SK-N-SH (cell line): ENCODE results near the gene GSE1. TPM values are rescaled to one million over a fixed set of nuclear protein-coding genes. Genes with fewer than 3 reads are reported as not detected.

Source experiments
- CTCF ChIA-PET: fragments of 300-600, 350-600 bp; formaldehyde crosslinking; extraction: SDS; loops from one replicate; lab custom pipeline; 2021; lab: Yijun Ruan, JAX
- POLR2A ChIA-PET: fragments of 350-600 bp; sonication (Branson Sonifier 250); formaldehyde crosslinking; extraction: SDS; loops from one replicate; lab custom pipeline; 2020; ENCODE audit warnings: antibody characterized with exemption, inconsistent platforms; lab: Yijun Ruan, JAX
- DNase-seq: peaks from one replicate; pipeline ENCODE4 v3.0.0; 2012
- H2AFZ ChIP-seq: fragments of 200-600 bp; sonication (generic); 2 replicates; pipeline ENCODE4 v1.8.1; 2016; ENCODE audit warnings: antibody characterized with exemption, mild to moderate bottlenecking, low read depth
- H3F3A ChIP-seq: fragments of 200-600 bp; sonication (generic); replicated peaks from 2 replicates; pipeline ENCODE3; 2016; ENCODE audit warnings: antibody characterized with exemption, mild to moderate bottlenecking; ENCODE audit not compliant: insufficient read depth
- H3K27ac ChIP-seq, 2 experiments: fragments of 200-500 bp in 1 of 2; fragments of 200-600 bp in 1 of 2; sonication (Bioruptor generic) in 1 of 2; sonication (generic), shearing (Covaris generic) in 1 of 2; 2 replicates each; pipeline versions ENCODE4 v1.5.1 to v1.6.1; 2014 to 2016; ENCODE audit warnings: low read depth in 2 of 2, inconsistent platforms in 1 of 2, low read length in 1 of 2, mild to moderate bottlenecking in 1 of 2, mixed read lengths in 1 of 2
- H3K27me3 ChIP-seq: fragments of 200-600 bp; sonication (generic), shearing (Covaris generic); 2 replicates; pipeline ENCODE4 v1.6.1; 2016; ENCODE audit warnings: mixed run types; ENCODE audit not compliant: insufficient read depth
- H3K36me3 ChIP-seq, 2 experiments: fragments of 200-500 bp in 1 of 2; fragments of 200-600 bp in 1 of 2; sonication (Bioruptor generic) in 1 of 2; sonication (generic) in 1 of 2; replicated peaks in 1 of 2; 2 replicates each; pipeline versions ENCODE3 to v1.5.1; 2014 to 2016; ENCODE audit warnings: low read length in 1 of 2, mild to moderate bottlenecking in 1 of 2; ENCODE audit not compliant: insufficient read depth in 2 of 2, control insufficient read depth in 1 of 2
- H3K4me1 ChIP-seq, 2 experiments: fragments of 200-500 bp in 1 of 2; fragments of 200-600 bp in 1 of 2; sonication (Bioruptor generic) in 1 of 2; sonication (generic), shearing (Covaris generic) in 1 of 2; 2 replicates each; pipeline versions ENCODE4 v1.5.1 to v1.6.1; 2014 to 2016; ENCODE audit warnings: low read depth in 1 of 2, low read length in 1 of 2, mixed run types in 1 of 2; ENCODE audit not compliant: insufficient read depth in 2 of 2, control insufficient read depth in 1 of 2
- H3K4me2 ChIP-seq: fragments of 200-600 bp; sonication (generic), shearing (Covaris generic); 2 replicates; pipeline ENCODE4 v1.6.1; 2017; ENCODE audit warnings: mixed run types
- H3K4me3 ChIP-seq, 2 experiments: fragments of 200-500 bp in 1 of 2; fragments of 200-600 bp in 1 of 2; sonication (Bioruptor generic) in 1 of 2; sonication (generic), shearing (Covaris generic) in 1 of 2; 2 replicates each; pipeline versions ENCODE4 v1.5.1 to v1.8.1; 2014 to 2016; ENCODE audit warnings: low read depth in 2 of 2, inconsistent platforms in 1 of 2, low read length in 1 of 2, mild to moderate bottlenecking in 1 of 2, mixed read lengths in 1 of 2, moderate library complexity in 1 of 2
- H3K79me2 ChIP-seq: fragments of 200-600 bp; sonication (generic); 2 replicates; pipeline ENCODE4 v1.8.1; 2017; ENCODE audit warnings: mild to moderate bottlenecking; ENCODE audit not compliant: insufficient read depth
- H3K9ac ChIP-seq: fragments of 200-600 bp; sonication (generic); 2 replicates; pipeline ENCODE4 v1.6.1; 2017; ENCODE audit warnings: mixed run types
- H3K9me2 ChIP-seq: fragments of 200-600 bp; sonication (generic); 2 replicates; pipeline ENCODE4 v1.6.1; 2017; ENCODE audit warnings: mixed run types
- H3K9me3 ChIP-seq: fragments of 200-600 bp; sonication (generic); 2 replicates; pipeline ENCODE4 v1.6.1; 2017; ENCODE audit warnings: mixed run types, mild to moderate bottlenecking, moderate library complexity
- H4K20me1 ChIP-seq: fragments of 200-600 bp; sonication (generic); 2 replicates; pipeline ENCODE4 v1.6.1; 2017; ENCODE audit warnings: mild to moderate bottlenecking, mixed run types; ENCODE audit not compliant: insufficient read depth
- FOSL2 ChIP-seq: IDR thresholded peaks from 2 replicates; pipeline ENCODE4 v1.4.0; 2012; ENCODE audit warnings: low read depth, mild to moderate bottlenecking, moderate library complexity, borderline replicate concordance
- FOXM1 ChIP-seq: IDR thresholded peaks from 2 replicates; pipeline ENCODE4 v1.4.0; 2012; ENCODE audit warnings: low read depth, mild to moderate bottlenecking
- NFIC ChIP-seq: IDR thresholded peaks from 2 replicates; pipeline ENCODE4 v1.4.0; 2012; ENCODE audit warnings: borderline replicate concordance
- POLR2AphosphoS5 ChIP-seq: IDR thresholded peaks from 2 replicates; pipeline ENCODE4 v1.6.1; 2012; ENCODE audit warnings: low read depth, low read length
- RFX5 ChIP-seq: IDR thresholded peaks from 2 replicates; pipeline ENCODE4 v1.6.1; 2012; ENCODE audit warnings: mild to moderate bottlenecking, improper control_type of control experiment, low read length
- SIN3A ChIP-seq: IDR thresholded peaks from 2 replicates; pipeline ENCODE4 v1.6.1; 2012; ENCODE audit warnings: low read depth, mild to moderate bottlenecking, low read length, moderate library complexity, borderline replicate concordance
- SMC3 ChIP-seq: IDR thresholded peaks from 2 replicates; pipeline ENCODE4 v1.6.1; 2012; ENCODE audit warnings: low read depth, low read length, improper control_type of control experiment
- TAF1 ChIP-seq: IDR thresholded peaks from 2 replicates; pipeline ENCODE4 v1.6.1; 2012; ENCODE audit warnings: low read depth, mild to moderate bottlenecking, low read length, moderate library complexity, borderline replicate concordance
- TCF12 ChIP-seq: IDR thresholded peaks from 2 replicates; pipeline ENCODE4 v1.4.0; 2012
- TEAD4 ChIP-seq: IDR thresholded peaks from 2 replicates; pipeline ENCODE4 v1.4.0; 2012; ENCODE audit warnings: mild to moderate bottlenecking, borderline replicate concordance; ENCODE audit not compliant: insufficient read depth
- WGBS: methylation state at CpG from one replicate; pipeline ENCODE4 v1.1.6; 2017; ENCODE audit warnings: low lambda C conversion rate; 5-methylcytosine and 5-hydroxymethylcytosine counted together
- polyA plus RNA-seq, 3 experiments: library from polyadenylated mRNA; depleted of rRNA; stranded (reverse); fragments of >200 nt; gene quantifications; 2 replicates each; pipeline ENCODE4 v1.2.3, GENCODE V29; 2012
- TF ChIP-seq, protein P1 (sequence below): IDR thresholded peaks from 2 replicates; pipeline ENCODE4 v1.6.1; 2012; ENCODE audit warnings: mild to moderate bottlenecking, low read depth, low read length, moderate library complexity
- TF ChIP-seq, protein P2 (sequence below): fragments of 150-350 bp; IDR thresholded peaks from 2 replicates; pipeline ENCODE4 v1.6.1; 2016; ENCODE audit warnings: mild to moderate bottlenecking, low read depth, low read length
- TF ChIP-seq, protein P3 (sequence below): IDR thresholded peaks from 2 replicates; pipeline ENCODE4; 2012
- TF ChIP-seq, protein P4 (sequence below): fragments of 150-350 bp; IDR thresholded peaks from 2 replicates; pipeline ENCODE4 v1.6.1; 2017; ENCODE audit warnings: antibody characterized with exemption, low read length, low read depth, borderline replicate concordance
- TF ChIP-seq, protein P5 (sequence below): IDR thresholded peaks from 2 replicates; pipeline ENCODE4 v1.4.0; 2012; ENCODE audit warnings: low read depth, borderline replicate concordance

The GSE1 gene
- polyA plus RNA-seq, 1 of the 3 experiments (the other 2 are of a cell fraction) = 26.5 TPM

DNA sequence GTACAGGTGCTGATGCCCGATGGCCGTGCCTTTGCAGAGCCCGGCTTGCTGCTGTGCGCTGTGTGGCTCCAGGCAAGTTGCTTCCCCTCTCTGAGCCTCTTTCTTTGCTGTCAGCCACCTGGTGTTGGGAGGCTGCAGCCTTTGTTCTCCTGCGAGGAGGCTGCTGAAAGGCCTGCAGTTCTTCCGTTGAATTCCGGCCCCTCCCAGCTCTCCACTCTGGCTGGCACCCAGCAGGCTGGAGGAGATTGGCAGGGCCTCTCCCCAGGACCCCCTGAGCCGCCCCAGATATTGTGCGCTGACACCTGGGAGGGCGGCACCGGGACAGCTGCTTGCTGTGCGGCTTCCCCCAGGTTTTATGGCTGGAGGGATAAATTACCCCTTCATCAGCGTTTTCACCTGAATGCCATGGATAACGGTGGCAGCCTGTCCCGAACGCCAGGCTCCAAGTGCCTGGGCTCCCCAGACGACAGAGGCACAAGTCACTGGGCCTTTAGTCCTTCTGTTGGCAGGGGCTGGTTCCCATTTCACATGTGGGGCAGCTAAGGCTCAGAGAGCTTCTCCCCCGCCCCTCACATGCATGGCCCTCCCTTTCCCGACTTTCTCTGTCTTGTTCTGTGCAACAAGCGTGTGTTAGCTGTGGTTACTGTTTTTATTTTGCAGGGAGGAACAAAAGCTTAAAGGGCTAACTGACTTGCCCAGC is 35.1 kb upstream of the GSE1 start:
- Histone ChIP-seq H3K79me2 (peaks cover 68% of the 10 kb centered on the region), H3K4me1 (peaks cover 41 to 97% of the 10 kb centered on the region in 2 experiments), H2AFZ (no peak overlapping the region), H3F3A (peaks cover 14% of the 10 kb centered on the region), H3K9me3 (no peaks in the 10 kb centered on the region), H3K27me3 (no peaks in the 10 kb centered on the region), H3K9me2 (no peaks in the 10 kb centered on the region), H3K9ac (no peak overlapping the region), H3K4me3 (no peak overlapping the region), H3K4me2 (no peak overlapping the region), H4K20me1 (peaks cover 97% of the 10 kb centered on the region), H3K36me3 (no peaks in the 10 kb centered on the region), H3K27ac (no peak overlapping the region)
- TF ChIP-seq TAF1 (no peak), FOSL2 (no peak), SMC3 (no peak), NFIC (no peak), TEAD4 (no peak), RFX5 (no peak), POLR2AphosphoS5 (no peak), TCF12 (no peak), FOXM1 (no peak), SIN3A (no peak)
- TF ChIP-seq, protein P1, sequence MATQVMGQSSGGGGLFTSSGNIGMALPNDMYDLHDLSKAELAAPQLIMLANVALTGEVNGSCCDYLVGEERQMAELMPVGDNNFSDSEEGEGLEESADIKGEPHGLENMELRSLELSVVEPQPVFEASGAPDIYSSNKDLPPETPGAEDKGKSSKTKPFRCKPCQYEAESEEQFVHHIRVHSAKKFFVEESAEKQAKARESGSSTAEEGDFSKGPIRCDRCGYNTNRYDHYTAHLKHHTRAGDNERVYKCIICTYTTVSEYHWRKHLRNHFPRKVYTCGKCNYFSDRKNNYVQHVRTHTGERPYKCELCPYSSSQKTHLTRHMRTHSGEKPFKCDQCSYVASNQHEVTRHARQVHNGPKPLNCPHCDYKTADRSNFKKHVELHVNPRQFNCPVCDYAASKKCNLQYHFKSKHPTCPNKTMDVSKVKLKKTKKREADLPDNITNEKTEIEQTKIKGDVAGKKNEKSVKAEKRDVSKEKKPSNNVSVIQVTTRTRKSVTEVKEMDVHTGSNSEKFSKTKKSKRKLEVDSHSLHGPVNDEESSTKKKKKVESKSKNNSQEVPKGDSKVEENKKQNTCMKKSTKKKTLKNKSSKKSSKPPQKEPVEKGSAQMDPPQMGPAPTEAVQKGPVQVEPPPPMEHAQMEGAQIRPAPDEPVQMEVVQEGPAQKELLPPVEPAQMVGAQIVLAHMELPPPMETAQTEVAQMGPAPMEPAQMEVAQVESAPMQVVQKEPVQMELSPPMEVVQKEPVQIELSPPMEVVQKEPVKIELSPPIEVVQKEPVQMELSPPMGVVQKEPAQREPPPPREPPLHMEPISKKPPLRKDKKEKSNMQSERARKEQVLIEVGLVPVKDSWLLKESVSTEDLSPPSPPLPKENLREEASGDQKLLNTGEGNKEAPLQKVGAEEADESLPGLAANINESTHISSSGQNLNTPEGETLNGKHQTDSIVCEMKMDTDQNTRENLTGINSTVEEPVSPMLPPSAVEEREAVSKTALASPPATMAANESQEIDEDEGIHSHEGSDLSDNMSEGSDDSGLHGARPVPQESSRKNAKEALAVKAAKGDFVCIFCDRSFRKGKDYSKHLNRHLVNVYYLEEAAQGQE = no peak
- TF ChIP-seq, protein P2, sequence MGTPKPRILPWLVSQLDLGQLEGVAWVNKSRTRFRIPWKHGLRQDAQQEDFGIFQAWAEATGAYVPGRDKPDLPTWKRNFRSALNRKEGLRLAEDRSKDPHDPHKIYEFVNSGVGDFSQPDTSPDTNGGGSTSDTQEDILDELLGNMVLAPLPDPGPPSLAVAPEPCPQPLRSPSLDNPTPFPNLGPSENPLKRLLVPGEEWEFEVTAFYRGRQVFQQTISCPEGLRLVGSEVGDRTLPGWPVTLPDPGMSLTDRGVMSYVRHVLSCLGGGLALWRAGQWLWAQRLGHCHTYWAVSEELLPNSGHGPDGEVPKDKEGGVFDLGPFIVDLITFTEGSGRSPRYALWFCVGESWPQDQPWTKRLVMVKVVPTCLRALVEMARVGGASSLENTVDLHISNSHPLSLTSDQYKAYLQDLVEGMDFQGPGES = no peak
- TF ChIP-seq, protein P3, sequence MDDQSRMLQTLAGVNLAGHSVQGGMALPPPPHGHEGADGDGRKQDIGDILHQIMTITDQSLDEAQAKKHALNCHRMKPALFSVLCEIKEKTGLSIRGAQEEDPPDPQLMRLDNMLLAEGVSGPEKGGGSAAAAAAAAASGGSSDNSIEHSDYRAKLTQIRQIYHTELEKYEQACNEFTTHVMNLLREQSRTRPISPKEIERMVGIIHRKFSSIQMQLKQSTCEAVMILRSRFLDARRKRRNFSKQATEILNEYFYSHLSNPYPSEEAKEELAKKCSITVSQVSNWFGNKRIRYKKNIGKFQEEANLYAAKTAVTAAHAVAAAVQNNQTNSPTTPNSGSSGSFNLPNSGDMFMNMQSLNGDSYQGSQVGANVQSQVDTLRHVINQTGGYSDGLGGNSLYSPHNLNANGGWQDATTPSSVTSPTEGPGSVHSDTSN = no peak
- TF ChIP-seq, protein P4, sequence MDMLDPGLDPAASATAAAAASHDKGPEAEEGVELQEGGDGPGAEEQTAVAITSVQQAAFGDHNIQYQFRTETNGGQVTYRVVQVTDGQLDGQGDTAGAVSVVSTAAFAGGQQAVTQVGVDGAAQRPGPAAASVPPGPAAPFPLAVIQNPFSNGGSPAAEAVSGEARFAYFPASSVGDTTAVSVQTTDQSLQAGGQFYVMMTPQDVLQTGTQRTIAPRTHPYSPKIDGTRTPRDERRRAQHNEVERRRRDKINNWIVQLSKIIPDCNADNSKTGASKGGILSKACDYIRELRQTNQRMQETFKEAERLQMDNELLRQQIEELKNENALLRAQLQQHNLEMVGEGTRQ = no peak
- TF ChIP-seq, protein P5, sequence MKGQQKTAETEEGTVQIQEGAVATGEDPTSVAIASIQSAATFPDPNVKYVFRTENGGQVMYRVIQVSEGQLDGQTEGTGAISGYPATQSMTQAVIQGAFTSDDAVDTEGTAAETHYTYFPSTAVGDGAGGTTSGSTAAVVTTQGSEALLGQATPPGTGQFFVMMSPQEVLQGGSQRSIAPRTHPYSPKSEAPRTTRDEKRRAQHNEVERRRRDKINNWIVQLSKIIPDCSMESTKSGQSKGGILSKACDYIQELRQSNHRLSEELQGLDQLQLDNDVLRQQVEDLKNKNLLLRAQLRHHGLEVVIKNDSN = no peak
- ChIA-PET CTCF (interaction anchor here (1.3 to 1.8 kb wide), 5 partner anchors 14 to 38 kb away, joined by 3 to 8 read pairs (median 5); no protein-coding TSS in a partner anchor), POLR2A (no interaction called here)
- DNase-seq = no peak
- WGBS = 95% methylated on average over 13 of the region's 20 CpGs
